GM23338 (cell line): ENCODE data around the gene WDSUB1. TPM values are rescaled to one million over a fixed set of nuclear protein-coding genes. Genes with fewer than 3 reads are reported as not detected.

Experiments
- ATAC-seq: fragments of 200-7000 bp; cut with Tn5 transposase; 3 replicates; pipeline ENCODE4 v1.9.1; 2020
- DNase-seq: peaks from one replicate; pipeline ENCODE4 v3.0.0-alpha.2; 2015; ENCODE audit warnings: low spot score
- H2AFZ ChIP-seq: fragments of 200-600 bp; sonication (generic); 2 replicates; pipeline ENCODE4 v1.8.0; 2016; ENCODE audit warnings: antibody characterized with exemption, mild to moderate bottlenecking, moderate library complexity
- H3F3A ChIP-seq: fragments of 200-600 bp; sonication (generic); replicated peaks from 2 replicates; pipeline ENCODE4 v1.8.0; 2017; ENCODE audit warnings: antibody characterized with exemption, mixed run types, low read depth
- H3K27ac ChIP-seq: fragments of 200-600 bp; sonication (generic); 2 replicates; pipeline ENCODE4 v1.6.1; 2016; ENCODE audit warnings: low read depth
- H3K27me3 ChIP-seq: fragments of 200-600 bp; sonication (generic); 2 replicates; pipeline ENCODE4 v1.8.0; 2016; ENCODE audit warnings: mild to moderate bottlenecking, mixed run types, moderate library complexity; ENCODE audit not compliant: insufficient read depth
- H3K36me3 ChIP-seq: fragments of 200-600 bp; sonication (generic); 2 replicates; pipeline ENCODE4 v1.8.0; 2016; ENCODE audit warnings: mild to moderate bottlenecking; ENCODE audit not compliant: insufficient read depth
- H3K4me1 ChIP-seq: fragments of 200-600 bp; sonication (generic); 2 replicates; pipeline ENCODE4 v1.8.0; 2016; ENCODE audit warnings: mild to moderate bottlenecking, moderate library complexity; ENCODE audit not compliant: insufficient read depth
- H3K4me2 ChIP-seq: fragments of 200-600 bp; sonication (generic); 2 replicates; pipeline ENCODE4 v1.7.1; 2017; ENCODE audit warnings: mixed run types
- H3K4me3 ChIP-seq: fragments of 200-600 bp; sonication (generic); 2 replicates; pipeline ENCODE4 v1.6.1; 2016; ENCODE audit warnings: mixed run types
- H3K79me2 ChIP-seq: fragments of 200-600 bp; sonication (generic); replicated peaks from 2 replicates; pipeline ENCODE4 v1.8.0; 2017; ENCODE audit warnings: mild to moderate bottlenecking; ENCODE audit not compliant: insufficient read depth
- H3K9me2 ChIP-seq: fragments of 200-600 bp; sonication (generic); 2 replicates; pipeline ENCODE4 v1.8.0; 2017; ENCODE audit not compliant: insufficient read depth
- H4K20me1 ChIP-seq: fragments of 200-600 bp; sonication (generic); replicated peaks from 2 replicates; pipeline ENCODE4 v1.8.0; 2017; ENCODE audit warnings: mild to moderate bottlenecking; ENCODE audit not compliant: insufficient read depth
- H3K27ac Mint-ChIP-seq: 2 replicates; pipeline ENCODE4 v1.8.0; 2020; ENCODE audit warnings: inconsistent platforms, mild to moderate bottlenecking, moderate library complexity, mixed read lengths
- H3K27me3 Mint-ChIP-seq: 3 replicates; pipeline ENCODE4 v1.8.0; 2022; ENCODE audit warnings: low read depth, mild to moderate bottlenecking, moderate library complexity, mixed read lengths, inconsistent platforms; ENCODE audit not compliant: insufficient read depth, poor library complexity
- H3K36me3 Mint-ChIP-seq: 3 replicates; pipeline ENCODE4 v1.8.0; 2021; ENCODE audit warnings: low read depth, mild to moderate bottlenecking, inconsistent platforms, moderate library complexity, mixed read lengths
- H3K4me1 Mint-ChIP-seq: 3 replicates; pipeline ENCODE4 v1.8.0; 2020; ENCODE audit warnings: mild to moderate bottlenecking, inconsistent platforms, mixed read lengths
- H3K4me3 Mint-ChIP-seq: 3 replicates; pipeline ENCODE4 v1.8.0; 2021; ENCODE audit warnings: moderate library complexity, mild to moderate bottlenecking, inconsistent platforms, mixed read lengths
- H3K9me3 Mint-ChIP-seq: 3 replicates; pipeline ENCODE4 v1.8.0; 2020; ENCODE audit warnings: moderate library complexity, mild to moderate bottlenecking, inconsistent platforms, mixed read lengths
- CREB1 ChIP-seq: fragments of 250-450 bp; sonication (Bioruptor Pico); IDR thresholded peaks from 2 replicates; pipeline ENCODE4 v1.5.0; 2020; ENCODE audit warnings: low read depth, mild to moderate bottlenecking, moderate library complexity
- EZH2 ChIP-seq: fragments of 200-600 bp; sonication (generic); IDR thresholded peaks from one replicate; pipeline ENCODE4 v1.8.0; 2017; ENCODE audit warnings: antibody characterized with exemption, mild to moderate bottlenecking, low read depth; ENCODE audit not compliant: unreplicated experiment
- EZH2phosphoT487 ChIP-seq: fragments of 200-600 bp; sonication (generic); IDR thresholded peaks from one replicate; pipeline ENCODE4 v1.8.1; 2018; ENCODE audit warnings: antibody characterized with exemption; ENCODE audit not compliant: unreplicated experiment
- NANOG ChIP-seq: IDR thresholded peaks from 2 replicates; pipeline ENCODE4 v1.6.1; 2016; ENCODE audit warnings: antibody characterized with exemption, borderline replicate concordance
- POLR2AphosphoS5 ChIP-seq: IDR thresholded peaks from 2 replicates; pipeline ENCODE4 v1.6.1; 2016; ENCODE audit warnings: antibody characterized with exemption, low read depth
- ZNF114 ChIP-seq: fragments of 250-450 bp; sonication (Bioruptor Pico); IDR thresholded peaks from 2 replicates; pipeline ENCODE4 v1.5.0; 2020; ENCODE audit warnings: mild to moderate bottlenecking, moderate library complexity
- polyA plus RNA-seq: library from polyadenylated mRNA; unstranded; fragments of >200 nt; fragmentation: Nextera tagmentation; extraction: Ambion mirVana; gene quantifications from 2 replicates; pipeline ENCODE4 v1.2.1, GENCODE V29; 2016
- total RNA-seq: library from RNA; depleted of rRNA; stranded (reverse); fragments of >200 nt; shearing (Covaris generic); gene quantifications from 2 replicates; pipeline ENCODE4 v1.2.3, GENCODE V29; 2014
- TF ChIP-seq, protein P1 (sequence below): IDR thresholded peaks from 2 replicates; pipeline ENCODE4 v1.6.1; 2016; ENCODE audit warnings: antibody characterized with exemption
- TF ChIP-seq, protein P2 (sequence below): IDR thresholded peaks from one replicate; pipeline ENCODE4 v1.6.1; 2018; ENCODE audit warnings: antibody characterized with exemption; ENCODE audit not compliant: unreplicated experiment
- TF ChIP-seq, protein P3 (sequence below): fragments of 250-450 bp; sonication (Bioruptor Pico); IDR thresholded peaks from 2 replicates; pipeline ENCODE4 v1.5.0; 2020; ENCODE audit warnings: mild to moderate bottlenecking, moderate library complexity

WDSUB1 gene
- total and polyA plus RNA-seq, 2 experiments from 2014 or later = 9.9 to 12.2 TPM

DNA sequence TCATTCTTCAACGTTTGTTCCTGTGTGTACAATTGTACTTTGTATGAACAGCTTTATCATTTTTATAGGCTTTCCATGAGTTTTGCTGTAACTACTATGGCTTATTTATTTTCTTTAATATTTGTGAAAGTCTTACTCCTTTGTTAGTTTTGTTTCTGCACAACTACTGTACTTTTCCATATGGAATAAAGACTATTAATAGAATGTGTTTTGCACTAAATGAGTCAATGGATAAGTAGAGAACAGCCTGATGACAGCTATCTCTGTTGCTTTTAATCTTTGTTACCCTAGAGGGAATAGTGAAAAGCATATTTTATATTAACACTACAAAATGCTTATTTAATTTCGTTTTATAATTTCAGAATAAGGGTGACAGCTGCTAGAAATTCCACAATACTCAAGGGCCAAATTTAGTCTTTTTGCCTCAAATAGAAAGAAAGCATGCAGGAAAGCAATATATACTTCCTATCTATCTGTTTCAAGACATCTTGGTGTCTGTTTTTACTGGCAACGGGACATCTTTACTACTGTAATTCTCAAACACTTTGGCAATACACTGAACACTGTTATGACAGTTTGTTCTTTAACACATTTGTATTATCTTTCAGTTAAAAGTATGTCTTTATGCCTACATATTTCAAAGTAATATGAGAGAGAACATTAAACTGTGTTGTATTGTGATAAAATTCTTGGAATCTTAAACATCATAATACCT is 53.9 kb downstream of the WDSUB1 start:
- Mint-ChIP-seq H3K27me3 (peaks cover 7% of the 10 kb centered on the region), H3K9me3 (no peaks in the 10 kb centered on the region), H3K27ac (no peak overlapping the region), H3K4me1 (no peaks in the 10 kb centered on the region), H3K36me3 (peaks cover 8% of the 10 kb centered on the region; the same call in 2 of the 3 replicates), H3K4me3 (no peak overlapping the region)
- Histone ChIP-seq H3K27me3 (no peaks in the 10 kb centered on the region), H3K27ac (no peak overlapping the region), H3K79me2 (no peaks in the 10 kb centered on the region), H3K4me1 (no peaks in the 10 kb centered on the region), H3K36me3 (peaks cover 8% of the 10 kb centered on the region; the same call in 1 of the 2 replicates), H3K4me3 (no peak overlapping the region), H2AFZ (no peak overlapping the region), H3K9me2 (no peaks in the 10 kb centered on the region), H3K4me2 (no peak overlapping the region), H4K20me1 (0 out of 2 replicates have a peak, but pooled peaks cover 4% of the 10 kb centered on the region), H3F3A (no peaks in the 10 kb centered on the region)
- DNase-seq = no peak
- no peak for ATAC-seq
- TF ChIP-seq, protein P1, sequence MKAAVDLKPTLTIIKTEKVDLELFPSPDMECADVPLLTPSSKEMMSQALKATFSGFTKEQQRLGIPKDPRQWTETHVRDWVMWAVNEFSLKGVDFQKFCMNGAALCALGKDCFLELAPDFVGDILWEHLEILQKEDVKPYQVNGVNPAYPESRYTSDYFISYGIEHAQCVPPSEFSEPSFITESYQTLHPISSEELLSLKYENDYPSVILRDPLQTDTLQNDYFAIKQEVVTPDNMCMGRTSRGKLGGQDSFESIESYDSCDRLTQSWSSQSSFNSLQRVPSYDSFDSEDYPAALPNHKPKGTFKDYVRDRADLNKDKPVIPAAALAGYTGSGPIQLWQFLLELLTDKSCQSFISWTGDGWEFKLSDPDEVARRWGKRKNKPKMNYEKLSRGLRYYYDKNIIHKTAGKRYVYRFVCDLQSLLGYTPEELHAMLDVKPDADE = no peak
- TF ChIP-seq EZH2phosphoT487 (no peak), CREB1 (CRISPR knock-in tag) (no peak), ZNF114 (CRISPR knock-in tag) (no peak)
- TF ChIP-seq, protein P2, sequence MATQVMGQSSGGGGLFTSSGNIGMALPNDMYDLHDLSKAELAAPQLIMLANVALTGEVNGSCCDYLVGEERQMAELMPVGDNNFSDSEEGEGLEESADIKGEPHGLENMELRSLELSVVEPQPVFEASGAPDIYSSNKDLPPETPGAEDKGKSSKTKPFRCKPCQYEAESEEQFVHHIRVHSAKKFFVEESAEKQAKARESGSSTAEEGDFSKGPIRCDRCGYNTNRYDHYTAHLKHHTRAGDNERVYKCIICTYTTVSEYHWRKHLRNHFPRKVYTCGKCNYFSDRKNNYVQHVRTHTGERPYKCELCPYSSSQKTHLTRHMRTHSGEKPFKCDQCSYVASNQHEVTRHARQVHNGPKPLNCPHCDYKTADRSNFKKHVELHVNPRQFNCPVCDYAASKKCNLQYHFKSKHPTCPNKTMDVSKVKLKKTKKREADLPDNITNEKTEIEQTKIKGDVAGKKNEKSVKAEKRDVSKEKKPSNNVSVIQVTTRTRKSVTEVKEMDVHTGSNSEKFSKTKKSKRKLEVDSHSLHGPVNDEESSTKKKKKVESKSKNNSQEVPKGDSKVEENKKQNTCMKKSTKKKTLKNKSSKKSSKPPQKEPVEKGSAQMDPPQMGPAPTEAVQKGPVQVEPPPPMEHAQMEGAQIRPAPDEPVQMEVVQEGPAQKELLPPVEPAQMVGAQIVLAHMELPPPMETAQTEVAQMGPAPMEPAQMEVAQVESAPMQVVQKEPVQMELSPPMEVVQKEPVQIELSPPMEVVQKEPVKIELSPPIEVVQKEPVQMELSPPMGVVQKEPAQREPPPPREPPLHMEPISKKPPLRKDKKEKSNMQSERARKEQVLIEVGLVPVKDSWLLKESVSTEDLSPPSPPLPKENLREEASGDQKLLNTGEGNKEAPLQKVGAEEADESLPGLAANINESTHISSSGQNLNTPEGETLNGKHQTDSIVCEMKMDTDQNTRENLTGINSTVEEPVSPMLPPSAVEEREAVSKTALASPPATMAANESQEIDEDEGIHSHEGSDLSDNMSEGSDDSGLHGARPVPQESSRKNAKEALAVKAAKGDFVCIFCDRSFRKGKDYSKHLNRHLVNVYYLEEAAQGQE = no peak

DNA sequence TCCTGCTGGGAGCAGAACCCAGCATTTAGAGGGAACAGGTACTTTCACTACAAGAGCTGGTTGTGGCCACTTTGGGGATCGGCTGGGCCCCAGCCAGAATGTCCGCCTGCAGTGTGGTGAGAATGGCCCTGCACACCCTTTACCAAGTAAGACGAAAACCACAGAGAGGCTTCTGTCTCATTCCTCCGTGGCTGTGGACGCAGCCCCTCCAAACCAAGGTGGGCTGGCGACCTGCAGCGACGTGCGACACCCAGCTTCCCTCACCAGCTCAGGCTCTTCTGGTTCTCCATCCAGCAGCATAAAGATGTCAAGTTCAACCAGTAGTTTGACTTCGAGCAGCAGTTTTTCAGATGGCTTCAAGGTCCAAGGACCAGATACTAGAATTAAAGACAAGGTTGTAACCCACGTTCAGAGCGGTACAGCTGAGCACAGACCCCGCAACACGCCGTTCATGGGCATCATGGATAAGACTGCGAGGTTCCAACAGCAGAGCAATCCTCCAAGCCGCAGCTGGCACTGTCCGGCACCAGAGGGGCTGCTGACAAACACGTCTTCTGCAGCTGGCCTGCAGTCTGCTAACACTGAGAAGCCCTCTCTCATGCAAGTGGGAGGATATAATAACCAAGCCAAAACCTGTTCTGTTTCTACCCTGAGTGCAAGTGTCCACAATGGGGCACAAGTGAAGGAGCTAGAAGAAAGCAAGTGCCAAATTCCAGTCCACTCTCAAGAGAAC is 56.2 kb downstream of the WDSUB1 start:
- Histone ChIP-seq H3K9me2 (no peaks in the 10 kb centered on the region), H2AFZ (no peak overlapping the region), H4K20me1 (0 out of 2 replicates have a peak, but pooled peaks cover 4% of the 10 kb centered on the region), H3K27me3 (no peaks in the 10 kb centered on the region), H3K27ac (no peak overlapping the region), H3K4me3 (no peak overlapping the region), H3F3A (no peaks in the 10 kb centered on the region), H3K4me2 (no peak overlapping the region), H3K4me1 (no peaks in the 10 kb centered on the region), H3K36me3 (no peaks in the 10 kb centered on the region), H3K79me2 (no peaks in the 10 kb centered on the region)
- DNase-seq (no peak), ATAC-seq (no peak)
- Mint-ChIP-seq H3K36me3 (peaks cover 8% of the 10 kb centered on the region; the same call in 2 of the 3 replicates), H3K4me3 (no peak overlapping the region), H3K9me3 (no peaks in the 10 kb centered on the region), H3K27ac (no peak overlapping the region), H3K27me3 (peaks cover 7% of the 10 kb centered on the region), H3K4me1 (no peaks in the 10 kb centered on the region)
- no peak for TF ChIP-seq NANOG
- no peak for TF ChIP-seq POLR2AphosphoS5
- TF ChIP-seq, protein P3, sequence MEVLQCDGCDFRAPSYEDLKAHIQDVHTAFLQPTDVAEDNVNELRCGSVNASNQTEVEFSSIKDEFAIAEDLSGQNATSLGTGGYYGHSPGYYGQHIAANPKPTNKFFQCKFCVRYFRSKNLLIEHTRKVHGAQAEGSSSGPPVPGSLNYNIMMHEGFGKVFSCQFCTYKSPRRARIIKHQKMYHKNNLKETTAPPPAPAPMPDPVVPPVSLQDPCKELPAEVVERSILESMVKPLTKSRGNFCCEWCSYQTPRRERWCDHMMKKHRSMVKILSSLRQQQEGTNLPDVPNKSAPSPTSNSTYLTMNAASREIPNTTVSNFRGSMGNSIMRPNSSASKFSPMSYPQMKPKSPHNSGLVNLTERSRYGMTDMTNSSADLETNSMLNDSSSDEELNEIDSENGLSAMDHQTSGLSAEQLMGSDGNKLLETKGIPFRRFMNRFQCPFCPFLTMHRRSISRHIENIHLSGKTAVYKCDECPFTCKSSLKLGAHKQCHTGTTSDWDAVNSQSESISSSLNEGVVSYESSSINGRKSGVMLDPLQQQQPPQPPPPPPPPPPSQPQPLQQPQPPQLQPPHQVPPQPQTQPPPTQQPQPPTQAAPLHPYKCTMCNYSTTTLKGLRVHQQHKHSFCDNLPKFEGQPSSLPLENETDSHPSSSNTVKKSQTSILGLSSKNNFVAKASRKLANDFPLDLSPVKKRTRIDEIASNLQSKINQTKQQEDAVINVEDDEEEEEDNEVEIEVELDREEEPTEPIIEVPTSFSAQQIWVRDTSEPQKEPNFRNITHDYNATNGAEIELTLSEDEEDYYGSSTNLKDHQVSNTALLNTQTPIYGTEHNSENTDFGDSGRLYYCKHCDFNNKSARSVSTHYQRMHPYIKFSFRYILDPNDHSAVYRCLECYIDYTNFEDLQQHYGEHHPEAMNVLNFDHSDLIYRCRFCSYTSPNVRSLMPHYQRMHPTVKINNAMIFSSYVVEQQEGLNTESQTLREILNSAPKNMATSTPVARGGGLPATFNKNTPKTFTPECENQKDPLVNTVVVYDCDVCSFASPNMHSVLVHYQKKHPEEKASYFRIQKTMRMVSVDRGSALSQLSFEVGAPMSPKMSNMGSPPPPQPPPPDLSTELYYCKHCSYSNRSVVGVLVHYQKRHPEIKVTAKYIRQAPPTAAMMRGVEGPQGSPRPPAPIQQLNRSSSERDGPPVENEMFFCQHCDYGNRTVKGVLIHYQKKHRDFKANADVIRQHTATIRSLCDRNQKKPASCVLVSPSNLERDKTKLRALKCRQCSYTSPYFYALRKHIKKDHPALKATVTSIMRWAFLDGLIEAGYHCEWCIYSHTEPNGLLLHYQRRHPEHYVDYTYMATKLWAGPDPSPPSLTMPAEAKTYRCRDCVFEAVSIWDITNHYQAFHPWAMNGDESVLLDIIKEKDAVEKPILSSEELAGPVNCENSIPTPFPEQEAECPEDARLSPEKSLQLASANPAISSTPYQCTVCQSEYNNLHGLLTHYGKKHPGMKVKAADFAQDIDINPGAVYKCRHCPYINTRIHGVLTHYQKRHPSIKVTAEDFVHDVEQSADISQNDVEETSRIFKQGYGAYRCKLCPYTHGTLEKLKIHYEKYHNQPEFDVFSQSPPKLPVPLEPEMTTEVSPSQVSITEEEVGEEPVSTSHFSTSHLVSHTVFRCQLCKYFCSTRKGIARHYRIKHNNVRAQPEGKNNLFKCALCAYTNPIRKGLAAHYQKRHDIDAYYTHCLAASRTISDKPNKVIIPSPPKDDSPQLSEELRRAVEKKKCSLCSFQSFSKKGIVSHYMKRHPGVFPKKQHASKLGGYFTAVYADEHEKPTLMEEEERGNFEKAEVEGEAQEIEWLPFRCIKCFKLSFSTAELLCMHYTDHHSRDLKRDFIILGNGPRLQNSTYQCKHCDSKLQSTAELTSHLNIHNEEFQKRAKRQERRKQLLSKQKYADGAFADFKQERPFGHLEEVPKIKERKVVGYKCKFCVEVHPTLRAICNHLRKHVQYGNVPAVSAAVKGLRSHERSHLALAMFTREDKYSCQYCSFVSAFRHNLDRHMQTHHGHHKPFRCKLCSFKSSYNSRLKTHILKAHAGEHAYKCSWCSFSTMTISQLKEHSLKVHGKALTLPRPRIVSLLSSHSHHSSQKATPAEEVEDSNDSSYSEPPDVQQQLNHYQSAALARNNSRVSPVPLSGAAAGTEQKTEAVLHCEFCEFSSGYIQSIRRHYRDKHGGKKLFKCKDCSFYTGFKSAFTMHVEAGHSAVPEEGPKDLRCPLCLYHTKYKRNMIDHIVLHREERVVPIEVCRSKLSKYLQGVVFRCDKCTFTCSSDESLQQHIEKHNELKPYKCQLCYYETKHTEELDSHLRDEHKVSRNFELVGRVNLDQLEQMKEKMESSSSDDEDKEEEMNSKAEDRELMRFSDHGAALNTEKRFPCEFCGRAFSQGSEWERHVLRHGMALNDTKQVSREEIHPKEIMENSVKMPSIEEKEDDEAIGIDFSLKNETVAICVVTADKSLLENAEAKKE (CRISPR knock-in tag) = no peak
- TF ChIP-seq EZH2 = no peak
- TF ChIP-seq ZNF114 (CRISPR knock-in tag) = no peak
